Panc1 (cell line): ENCODE measurements around the gene FAM163B. TPM values are rescaled to one million over a fixed set of nuclear protein-coding genes. Genes with fewer than 3 reads are reported as not detected.

Experiments used
- ATAC-seq: fragments of 200-7000 bp; cut with Tn5 transposase; 2 replicates; pipeline ENCODE4 v1.9.1; 2020; ENCODE audit warnings: mild to moderate bottlenecking, moderate library complexity
- BruUV-seq: library from RNA; stranded (reverse); fragments of 400-500 nt; replicated peaks from 2 replicates; lab custom pipeline; 2021; lab: Mats Ljungman, UMichigan
- CTCF ChIA-PET: fragments of 300-600 bp; sonication (Branson Sonifier 250); formaldehyde crosslinking; loops from one replicate; lab custom pipeline; 2022; ENCODE audit warnings: antibody characterized with exemption; lab: Charles Lee
- POLR2A ChIA-PET: fragments of 300-600 bp; sonication (Branson Sonifier 250); formaldehyde crosslinking; loops from one replicate; lab custom pipeline; 2022; ENCODE audit warnings: antibody characterized with exemption; lab: Charles Lee
- DNase-seq: peaks from one replicate; pipeline ENCODE4 v3.0.0-alpha.2; 2010; ENCODE audit warnings: low read depth, low spot score
- H3K27ac ChIP-seq: 2 replicates; pipeline ENCODE4 v1.5.1; 2011; ENCODE audit warnings: mild to moderate bottlenecking, low read length, inconsistent platforms
- H3K27me3 ChIP-seq: fragments of 200-500 bp; sonication (Bioruptor generic); 2 replicates; pipeline ENCODE4 v1.6.0; 2014; ENCODE audit warnings: low read length, inconsistent platforms; ENCODE audit not compliant: control insufficient read depth, insufficient read depth
- H3K36me3 ChIP-seq: fragments of 200-500 bp; sonication (Bioruptor generic); 2 replicates; pipeline ENCODE4 v1.5.1; 2014; ENCODE audit warnings: inconsistent platforms, mild to moderate bottlenecking, low read length, moderate library complexity; ENCODE audit not compliant: control insufficient read depth, insufficient read depth
- H3K4me1 ChIP-seq: 2 replicates; pipeline ENCODE4 v1.5.1; 2011; ENCODE audit warnings: inconsistent platforms, mild to moderate bottlenecking, low read length, moderate library complexity; ENCODE audit not compliant: control insufficient read depth, insufficient read depth
- H3K4me3 ChIP-seq, 2 experiments: 2 replicates each; pipeline ENCODE4 v1.5.1; 2011 to 2012; ENCODE audit warnings: low read depth in 2 of 2, low read length in 2 of 2, mild to moderate bottlenecking in 2 of 2, inconsistent platforms in 1 of 2, moderate library complexity in 1 of 2
- H3K9me3 ChIP-seq: fragments of 200-500 bp; sonication (Bioruptor generic); 2 replicates; pipeline ENCODE4 v1.5.1; 2014; ENCODE audit warnings: low read depth, mild to moderate bottlenecking, inconsistent platforms, low read length, moderate library complexity; ENCODE audit not compliant: control insufficient read depth, insufficient read depth
- POLR2AphosphoS5 ChIP-seq: IDR thresholded peaks from 2 replicates; pipeline ENCODE4 v1.6.1; 2012; ENCODE audit warnings: mild to moderate bottlenecking, low read depth, low read length, moderate library complexity
- SIN3A ChIP-seq: IDR thresholded peaks from 2 replicates; pipeline ENCODE4 v1.6.1; 2012; ENCODE audit warnings: low read depth, mild to moderate bottlenecking, low read length, moderate library complexity, borderline replicate concordance; ENCODE audit not compliant: insufficient read depth
- TCF7L2 ChIP-seq: IDR thresholded peaks from 2 replicates; pipeline ENCODE4 v1.6.1; 2011; ENCODE audit warnings: mild to moderate bottlenecking, low read depth, low read length, inconsistent platforms
- in situ Hi-C: cut with HindIII; loops from 2 replicates; pipeline ENCODE4 v1.10.0; 2016; ENCODE audit warnings: low sequenced_read_pairs, low pct_unique_long_range_greater_than_20kb
- intact Hi-C: fragments of 100-400 bp; cut with micrococcal nuclease; formaldehyde crosslinking; loops from one replicate; pipeline ENCODE4 v1.10.0; 2022; ENCODE audit not compliant: unreplicated experiment
- total RNA-seq: library from RNA; stranded (reverse); gene quantifications from one replicate; pipeline ENCODE4 v1.2.1, GENCODE V29; 2021; ENCODE audit not compliant: unreplicated experiment
- TF ChIP-seq, protein P1 (sequence below), 2 experiments: IDR thresholded peaks; 2 replicates each; pipeline ENCODE4 v1.6.1; 2011 to 2012; ENCODE audit warnings: low read depth in 2 of 2, control low read depth in 1 of 2, low read length in 1 of 2, mild to moderate bottlenecking in 1 of 2, moderate library complexity in 1 of 2; ENCODE audit not compliant: insufficient read depth in 1 of 2
- TF ChIP-seq, protein P2 (sequence below): fragments of 450-650 bp; IDR thresholded peaks from 2 replicates; pipeline ENCODE4 v1.5.1; 2017; ENCODE audit warnings: mild to moderate bottlenecking

Gene FAM163B
- total RNA-seq, 1 experiment from 2014 or later = not detected

DNA sequence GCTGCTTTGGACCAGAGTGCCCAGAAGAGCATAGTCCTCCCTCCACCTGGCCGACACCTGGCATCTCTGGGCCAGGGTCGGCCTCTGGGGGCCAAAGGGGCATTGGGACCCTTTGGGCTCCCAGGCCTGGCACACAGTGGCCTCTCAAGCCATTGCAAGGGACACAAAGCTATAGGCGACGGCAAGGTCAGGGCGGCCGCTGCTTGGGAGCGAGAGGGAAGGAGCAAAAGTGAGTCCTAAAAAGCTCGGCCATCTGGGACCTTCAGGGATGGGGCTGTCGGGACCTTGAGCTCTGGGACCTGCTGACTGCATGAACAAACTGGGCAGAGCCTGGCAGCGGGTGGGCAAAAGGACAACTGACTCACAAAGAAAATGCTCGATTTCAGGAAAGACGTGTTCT lies 40.8 kb upstream of the FAM163B start:
- in situ Hi-C loops (no loop called here), intact Hi-C loops (no loop called here)
- CTCF ChIA-PET = no interaction called here
- Histone ChIP-seq H3K36me3 (no peaks in the 10 kb centered on the region), H3K9me3 (no peaks in the 10 kb centered on the region), H3K4me3 (no peak overlapping the region), H3K27me3 (no peaks in the 10 kb centered on the region; the same call in 1 of the 2 replicates), H3K4me1 (no peaks in the 10 kb centered on the region), H3K27ac (no peak overlapping the region)
- TF ChIP-seq, protein P1, sequence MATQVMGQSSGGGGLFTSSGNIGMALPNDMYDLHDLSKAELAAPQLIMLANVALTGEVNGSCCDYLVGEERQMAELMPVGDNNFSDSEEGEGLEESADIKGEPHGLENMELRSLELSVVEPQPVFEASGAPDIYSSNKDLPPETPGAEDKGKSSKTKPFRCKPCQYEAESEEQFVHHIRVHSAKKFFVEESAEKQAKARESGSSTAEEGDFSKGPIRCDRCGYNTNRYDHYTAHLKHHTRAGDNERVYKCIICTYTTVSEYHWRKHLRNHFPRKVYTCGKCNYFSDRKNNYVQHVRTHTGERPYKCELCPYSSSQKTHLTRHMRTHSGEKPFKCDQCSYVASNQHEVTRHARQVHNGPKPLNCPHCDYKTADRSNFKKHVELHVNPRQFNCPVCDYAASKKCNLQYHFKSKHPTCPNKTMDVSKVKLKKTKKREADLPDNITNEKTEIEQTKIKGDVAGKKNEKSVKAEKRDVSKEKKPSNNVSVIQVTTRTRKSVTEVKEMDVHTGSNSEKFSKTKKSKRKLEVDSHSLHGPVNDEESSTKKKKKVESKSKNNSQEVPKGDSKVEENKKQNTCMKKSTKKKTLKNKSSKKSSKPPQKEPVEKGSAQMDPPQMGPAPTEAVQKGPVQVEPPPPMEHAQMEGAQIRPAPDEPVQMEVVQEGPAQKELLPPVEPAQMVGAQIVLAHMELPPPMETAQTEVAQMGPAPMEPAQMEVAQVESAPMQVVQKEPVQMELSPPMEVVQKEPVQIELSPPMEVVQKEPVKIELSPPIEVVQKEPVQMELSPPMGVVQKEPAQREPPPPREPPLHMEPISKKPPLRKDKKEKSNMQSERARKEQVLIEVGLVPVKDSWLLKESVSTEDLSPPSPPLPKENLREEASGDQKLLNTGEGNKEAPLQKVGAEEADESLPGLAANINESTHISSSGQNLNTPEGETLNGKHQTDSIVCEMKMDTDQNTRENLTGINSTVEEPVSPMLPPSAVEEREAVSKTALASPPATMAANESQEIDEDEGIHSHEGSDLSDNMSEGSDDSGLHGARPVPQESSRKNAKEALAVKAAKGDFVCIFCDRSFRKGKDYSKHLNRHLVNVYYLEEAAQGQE (IDR thresholded peaks at IDR 0.05; ENCODE audit: insufficient read depth in 1 of 2, low read depth in 2 of 2, low read length in 1 of 2) = no peak
- no peak for TF ChIP-seq POLR2AphosphoS5
- no peak for TF ChIP-seq SIN3A
- TF ChIP-seq TCF7L2 = no peak
- TF ChIP-seq, protein P2, sequence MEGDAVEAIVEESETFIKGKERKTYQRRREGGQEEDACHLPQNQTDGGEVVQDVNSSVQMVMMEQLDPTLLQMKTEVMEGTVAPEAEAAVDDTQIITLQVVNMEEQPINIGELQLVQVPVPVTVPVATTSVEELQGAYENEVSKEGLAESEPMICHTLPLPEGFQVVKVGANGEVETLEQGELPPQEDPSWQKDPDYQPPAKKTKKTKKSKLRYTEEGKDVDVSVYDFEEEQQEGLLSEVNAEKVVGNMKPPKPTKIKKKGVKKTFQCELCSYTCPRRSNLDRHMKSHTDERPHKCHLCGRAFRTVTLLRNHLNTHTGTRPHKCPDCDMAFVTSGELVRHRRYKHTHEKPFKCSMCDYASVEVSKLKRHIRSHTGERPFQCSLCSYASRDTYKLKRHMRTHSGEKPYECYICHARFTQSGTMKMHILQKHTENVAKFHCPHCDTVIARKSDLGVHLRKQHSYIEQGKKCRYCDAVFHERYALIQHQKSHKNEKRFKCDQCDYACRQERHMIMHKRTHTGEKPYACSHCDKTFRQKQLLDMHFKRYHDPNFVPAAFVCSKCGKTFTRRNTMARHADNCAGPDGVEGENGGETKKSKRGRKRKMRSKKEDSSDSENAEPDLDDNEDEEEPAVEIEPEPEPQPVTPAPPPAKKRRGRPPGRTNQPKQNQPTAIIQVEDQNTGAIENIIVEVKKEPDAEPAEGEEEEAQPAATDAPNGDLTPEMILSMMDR = no peak
- no peak for DNase-seq
- no TSS peak for BruUV-seq
- POLR2A ChIA-PET = interaction anchor here (0.6 kb wide), 1 partner anchor 118 kb away, joined by 6 read pairs; no protein-coding TSS in a partner anchor
- ATAC-seq = no peak

DNA sequence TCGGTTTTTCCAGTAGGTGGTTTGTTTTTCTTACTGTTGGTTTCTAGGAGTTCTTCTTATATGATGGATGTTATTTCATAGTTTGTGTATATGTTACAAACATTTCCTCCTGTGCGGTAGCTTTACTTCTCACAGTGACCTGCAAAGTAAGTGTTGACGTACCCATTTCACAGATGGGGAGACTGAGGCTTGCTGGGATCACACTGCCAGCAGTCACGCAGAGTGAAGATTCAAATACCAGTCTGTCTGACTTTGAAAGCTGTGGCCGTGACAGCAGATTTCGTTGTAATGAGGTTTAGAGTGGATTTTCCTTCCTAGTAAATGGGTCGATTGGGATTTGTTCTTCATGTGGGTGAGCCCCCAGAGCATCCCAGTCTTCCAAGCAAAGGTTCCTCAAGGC lies 40.0 kb upstream of the FAM163B start:
- no TSS peak for BruUV-seq
- no peaks in the 10 kb centered on the region for H3K9me3 ChIP-seq
- in situ Hi-C loops (no loop called here), intact Hi-C loops (no loop called here)
- H3K4me3 ChIP-seq = no peak overlapping the region
- ATAC-seq (no peak), DNase-seq (no peak)
- TF ChIP-seq TCF7L2 = no peak
- TF ChIP-seq, protein P1 (IDR thresholded peaks at IDR 0.05; ENCODE audit: insufficient read depth in 1 of 2, low read depth in 2 of 2, low read length in 1 of 2) = no peak
- TF ChIP-seq, protein P2 = no peak
- no peak for TF ChIP-seq POLR2AphosphoS5
- TF ChIP-seq SIN3A = no peak
- CTCF ChIA-PET = no interaction called here
- no peaks in the 10 kb centered on the region for H3K4me1 ChIP-seq
- H3K27ac ChIP-seq = no peak overlapping the region
- POLR2A ChIA-PET = interaction anchor here (0.6 kb wide), 1 partner anchor 117 kb away, joined by 6 read pairs; no protein-coding TSS in a partner anchor
- no peaks in the 10 kb centered on the region; the same call in 1 of the 2 replicates for H3K27me3 ChIP-seq
- no peaks in the 10 kb centered on the region for H3K36me3 ChIP-seq
